ENCODE measurements around the gene INHBE.
A peak's percentile ranks its signal among the peaks of the same experiment; 100 is the strongest.
"Not testable (repeated sequence)": the region's sequence is repeated elsewhere in the genome, so short reads cannot be mapped to it uniquely, and the experiment has no call there.

The INHBE gene

DNA sequence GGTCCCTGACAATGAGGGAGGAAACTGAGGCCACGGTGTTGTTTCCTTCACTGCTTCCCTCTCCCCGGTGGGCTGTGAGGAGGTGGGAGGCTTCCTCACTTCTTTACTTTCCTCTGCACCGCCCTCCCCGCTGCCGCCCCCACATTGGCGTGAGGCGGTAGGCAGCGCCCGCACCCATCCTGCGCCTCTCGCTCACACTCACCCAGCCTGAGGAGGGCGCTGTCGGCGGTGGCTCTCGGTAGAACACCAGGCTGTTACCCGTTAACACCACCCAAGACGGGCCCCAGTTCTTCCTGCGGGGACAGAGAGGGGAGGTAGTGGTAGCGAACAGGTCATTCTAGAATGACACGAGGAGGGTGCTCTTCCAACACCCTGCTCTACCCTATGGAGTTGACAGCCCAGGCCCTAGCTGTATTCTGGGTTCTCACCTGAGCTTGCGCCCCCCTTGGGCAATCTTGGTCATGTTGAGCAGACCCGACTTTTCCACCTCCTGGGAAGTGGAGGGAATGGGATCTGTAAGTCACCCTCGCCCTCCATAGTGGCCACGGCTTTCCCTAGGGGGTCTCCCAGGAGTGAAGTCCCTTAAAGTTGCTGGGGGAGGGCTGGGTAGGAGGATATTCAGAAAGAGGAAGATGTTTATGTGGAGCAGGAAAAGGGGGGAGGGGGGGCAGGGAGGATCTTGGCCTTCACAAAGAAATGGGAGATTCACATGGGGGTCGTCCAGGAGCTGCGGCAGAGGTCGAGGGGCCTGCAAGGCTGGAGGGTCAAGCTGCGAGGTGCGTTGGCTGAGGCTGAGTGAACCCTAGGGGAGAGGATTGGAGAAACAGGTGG lies 21.3 kb downstream of the INHBE start:
- no peak for DNase-seq (ENCODE audit: low spot score)

DNA sequence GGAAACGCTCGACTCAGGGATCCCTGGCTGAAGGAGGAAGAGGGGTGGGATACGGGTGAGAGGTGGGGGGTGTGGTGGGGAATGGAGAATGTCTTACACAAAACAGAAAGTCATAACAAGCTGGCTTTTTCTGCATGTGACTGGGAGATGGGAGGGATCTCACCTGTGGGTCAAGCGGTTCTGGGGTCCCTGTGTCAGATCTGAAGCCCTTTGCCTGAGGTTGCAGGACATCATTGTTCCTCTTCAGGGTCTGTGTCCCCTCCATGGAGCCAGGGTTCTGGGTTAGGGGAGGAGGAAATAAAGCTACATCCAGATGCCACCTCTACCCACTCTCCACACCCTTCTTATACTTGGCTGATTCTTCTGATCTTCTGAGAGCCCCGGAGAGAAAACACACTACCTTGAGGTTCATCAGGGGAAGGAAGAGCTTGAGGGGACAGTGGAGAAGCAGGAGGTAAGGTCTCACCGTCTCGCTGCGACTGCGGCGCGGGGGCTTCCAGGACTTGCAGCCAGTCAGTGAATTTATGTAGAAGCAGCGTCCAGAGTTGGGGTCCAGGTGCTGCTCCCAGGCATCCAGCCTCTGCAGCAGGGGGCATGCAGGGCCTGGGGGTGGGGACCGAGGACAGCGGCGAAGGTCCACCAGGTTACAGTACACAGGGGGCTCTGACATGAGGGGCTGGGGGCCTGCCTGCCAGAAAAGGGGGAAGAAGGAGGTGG lies 22.0 kb downstream of the INHBE start:
- no peak for DNase-seq (ENCODE audit: low spot score)

DNA sequence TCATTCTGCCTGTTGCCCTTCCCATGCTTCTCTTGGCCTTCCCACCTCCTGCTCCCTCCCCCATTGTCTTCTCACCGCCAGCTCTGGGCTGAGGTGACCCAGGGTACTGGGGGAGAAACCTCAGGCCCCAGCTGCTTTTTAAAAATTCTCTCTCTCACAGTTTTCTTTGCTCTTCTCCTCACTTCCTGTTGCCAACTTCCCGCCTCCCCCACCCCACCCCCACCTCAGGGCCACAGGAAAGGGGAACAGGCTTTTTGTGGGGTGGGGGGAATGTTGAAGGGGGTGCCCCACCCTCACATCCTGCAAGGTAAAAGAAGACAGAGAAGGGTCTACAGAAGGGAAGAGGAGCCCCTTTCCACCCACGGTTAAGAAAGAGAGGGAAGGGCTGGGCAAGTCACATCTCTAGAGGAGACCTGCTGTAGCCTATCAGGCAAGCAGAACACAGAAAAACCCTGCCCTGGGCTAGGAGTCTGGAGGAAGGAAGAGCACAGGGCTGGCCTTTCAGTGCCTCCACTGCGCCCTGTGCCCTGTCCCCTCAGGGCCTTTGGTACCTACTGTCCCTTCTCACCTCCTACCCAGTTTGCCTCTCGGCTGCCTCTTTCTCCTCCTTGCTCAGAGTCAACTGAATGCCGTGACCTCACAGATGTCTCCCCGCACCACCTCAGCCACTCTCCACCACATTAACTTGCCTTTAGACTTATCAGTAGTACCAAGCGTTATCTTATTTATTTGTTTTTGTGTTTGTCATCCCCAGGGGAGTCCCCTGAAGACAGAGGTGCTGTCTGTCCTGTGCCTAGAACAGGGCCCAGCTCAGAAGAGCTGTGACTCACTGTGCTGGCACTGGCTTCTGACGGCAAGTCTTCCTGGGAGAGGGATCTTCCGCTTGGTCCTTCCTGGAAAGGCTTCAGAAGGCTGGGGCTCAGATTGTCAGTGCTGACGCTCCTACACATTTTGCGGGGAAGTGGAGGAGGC lies 22.9 kb downstream of the INHBE start:
- no peak for DNase-seq (ENCODE audit: low spot score)

DNA sequence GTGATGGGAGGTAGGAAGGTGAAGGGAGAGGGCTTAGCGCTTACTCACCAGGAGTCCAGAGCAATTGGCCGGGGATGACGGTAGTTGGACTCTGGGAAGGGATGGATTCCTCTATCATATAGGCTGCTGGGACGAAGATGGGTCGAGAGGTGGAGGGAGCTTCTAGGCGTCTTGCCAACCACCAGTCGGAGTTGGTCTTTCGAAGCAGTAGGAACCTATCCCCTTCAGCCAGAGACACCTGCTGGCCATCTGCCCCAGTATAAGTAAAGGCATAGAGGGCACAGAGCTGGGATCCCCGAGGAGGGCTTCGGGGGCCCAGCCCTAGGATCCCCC lies 23.9 kb downstream of the INHBE start:
- DNase-seq (ENCODE audit: low spot score), result no peak

DNA sequence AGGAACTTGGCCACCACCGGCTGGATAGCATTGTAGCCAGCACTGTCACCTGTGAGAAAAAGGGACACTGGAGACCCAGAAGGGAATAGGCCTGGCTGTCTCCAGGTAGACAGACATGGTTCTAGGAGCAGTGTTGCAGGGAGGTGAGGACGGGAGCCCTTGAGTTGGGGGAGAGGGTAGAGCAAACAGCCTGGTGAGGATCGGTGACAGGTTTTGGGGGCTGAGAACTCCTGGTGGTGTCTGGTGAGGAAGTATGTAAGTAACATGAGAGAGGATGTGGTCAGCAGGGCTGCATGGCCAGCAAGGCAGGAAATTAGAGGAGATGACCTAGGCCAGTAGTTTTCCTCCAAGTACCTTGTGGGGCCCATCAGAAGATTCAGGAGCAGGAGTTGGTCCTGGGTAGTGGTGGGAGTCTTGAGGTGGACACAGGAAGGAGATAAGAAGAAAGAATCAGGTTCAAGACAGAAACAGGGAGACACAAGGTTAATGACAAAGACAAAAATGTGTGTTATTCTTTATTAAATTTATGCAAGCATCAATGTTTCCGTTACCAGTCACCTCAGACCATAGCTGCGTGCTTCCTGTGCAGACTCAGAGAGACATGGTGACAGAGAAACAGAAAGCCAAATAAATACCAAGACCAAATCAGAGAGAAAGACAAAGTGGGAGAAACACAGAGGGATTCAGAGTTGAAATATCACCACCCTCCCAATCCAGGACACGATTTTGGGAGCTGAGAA lies 24.4 kb downstream of the INHBE start, which contains the start of gene ARHGAP9:
ARHGAP9 (minus strand) TSS at position 491 of the 740 bp plus-strand sequence; CDS start at position 31, 460 bp downstream.
- DNase-seq (ENCODE audit: low spot score), result no peak

DNA sequence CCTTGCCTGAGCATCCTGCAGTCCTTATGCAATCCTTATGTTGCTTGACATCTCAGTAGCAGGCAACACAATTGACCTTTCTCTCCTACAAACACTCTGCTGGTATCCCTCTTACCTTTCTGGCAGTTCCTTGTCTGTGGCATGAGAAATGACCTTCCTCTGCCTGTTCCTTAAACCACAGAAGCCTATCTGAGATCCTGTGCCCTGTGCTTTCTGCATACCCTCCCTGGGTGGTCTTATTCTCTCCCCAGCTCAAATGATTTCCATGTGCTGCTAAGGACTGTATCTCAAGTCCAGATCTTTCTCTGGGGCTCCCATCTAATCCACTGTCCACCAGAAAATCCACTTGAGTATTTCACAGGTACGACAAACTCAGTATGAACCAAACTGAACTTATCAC lies 26.6 kb downstream of the INHBE start:
- DNase-seq (ENCODE audit: low spot score), result no peak

DNA sequence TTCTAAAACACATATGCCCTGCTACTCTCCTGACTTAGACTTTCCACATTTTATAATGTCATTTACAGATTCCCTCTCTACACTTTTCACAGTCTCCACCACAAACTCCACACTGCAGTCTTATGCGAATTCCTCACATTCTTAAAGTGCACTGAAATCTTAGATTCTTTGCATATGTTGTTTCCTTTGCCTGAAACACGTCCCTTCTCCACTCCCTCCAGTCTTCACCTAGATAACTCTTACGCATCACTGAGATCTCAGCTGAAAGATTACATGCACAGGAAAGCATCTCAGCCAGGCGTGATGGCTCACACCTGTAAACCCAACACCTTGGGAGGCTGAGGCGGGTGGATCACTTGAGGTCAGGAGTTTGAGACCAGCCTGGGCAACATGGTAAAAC lies 28.4 kb downstream of the INHBE start:
- peak; percentile 60 for DNase-seq (ENCODE audit: low spot score)

DNA sequence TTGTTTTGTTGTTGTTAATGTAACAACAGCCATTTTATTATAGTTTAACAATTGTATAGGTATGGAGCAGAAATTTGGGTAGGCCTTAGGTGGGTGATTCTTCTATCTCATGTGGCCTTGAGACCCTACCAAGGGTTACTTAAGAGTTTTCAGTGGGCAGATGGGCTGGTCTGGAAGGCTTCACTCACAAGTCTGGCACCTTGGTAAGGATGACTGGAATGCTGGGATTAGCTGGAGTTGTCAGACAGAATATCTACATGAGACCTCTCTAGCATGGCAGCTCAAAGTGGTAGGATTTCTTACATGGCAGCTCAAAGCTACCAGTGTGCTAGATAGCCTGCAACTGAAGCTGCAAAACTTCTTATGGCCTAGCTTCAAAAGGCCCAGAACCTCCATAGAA lies 30.6 kb downstream of the INHBE start:
- no peak for DNase-seq (ENCODE audit: low spot score)

DNA sequence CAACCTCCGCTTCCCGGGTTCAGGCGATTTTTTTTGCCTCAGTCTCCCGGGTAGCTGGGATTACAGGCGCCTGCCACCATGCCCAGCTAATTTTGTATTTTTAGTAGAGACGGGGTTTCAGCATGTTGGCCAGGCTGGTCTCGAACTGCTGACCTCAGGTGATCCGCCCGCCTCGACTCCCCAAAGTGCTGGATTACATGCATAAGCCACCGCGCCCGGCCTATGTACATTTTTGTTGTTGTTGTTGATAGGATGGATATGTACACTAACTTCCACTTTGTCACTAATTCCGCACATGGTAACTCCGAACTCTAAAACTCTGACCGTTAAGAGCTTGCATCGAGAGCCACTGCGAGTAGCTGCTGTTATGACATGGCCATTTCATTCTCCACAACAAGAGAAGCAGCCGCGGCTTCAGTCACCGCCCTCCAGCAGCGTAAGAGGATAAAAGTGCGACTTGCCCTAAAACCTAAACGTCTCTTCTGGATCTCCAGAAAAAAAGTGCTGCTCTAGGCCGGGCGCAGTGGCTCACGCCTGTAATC lies 32.0 kb downstream of the INHBE start:
- no peak for DNase-seq (ENCODE audit: low spot score)

DNA sequence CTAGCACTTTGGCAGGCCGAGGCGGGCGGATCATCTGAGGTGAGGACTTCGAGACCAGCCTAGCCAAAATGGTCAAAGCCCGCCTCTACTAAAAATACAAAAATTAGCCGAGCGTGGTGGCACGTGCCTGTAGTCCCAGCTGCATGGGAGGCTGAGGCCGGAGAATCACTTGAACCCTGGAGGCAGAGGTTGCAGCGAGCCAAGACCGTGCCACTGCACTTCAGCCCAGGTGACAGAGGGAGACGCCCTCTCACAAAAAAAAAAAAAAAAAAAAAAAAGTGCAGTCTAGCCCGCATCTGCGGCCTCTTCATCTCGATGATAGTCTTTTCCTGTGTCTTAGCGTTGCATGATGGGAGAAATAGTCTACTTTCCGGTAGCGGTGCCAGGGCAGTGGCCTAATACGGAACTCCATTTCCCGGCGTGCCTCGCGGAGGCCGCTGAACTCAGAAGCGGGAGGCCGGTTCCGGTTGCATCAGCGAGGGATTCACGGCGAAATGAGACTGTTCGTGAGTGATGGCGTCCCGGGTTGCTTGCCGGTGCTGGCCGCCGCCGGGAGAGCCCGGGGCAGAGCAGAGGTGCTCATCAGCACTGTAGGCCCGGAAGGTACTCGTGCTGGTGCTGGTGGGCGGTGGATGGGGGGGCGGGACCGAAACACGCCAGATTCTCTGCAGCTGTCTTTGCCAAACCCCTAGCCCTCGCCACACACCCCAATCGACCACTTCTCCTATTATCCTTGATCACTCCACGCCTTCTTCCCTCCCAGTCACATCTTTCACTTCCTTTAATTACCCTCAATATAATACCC lies 32.7 kb downstream of the INHBE start, which contains the start of gene MARS1:
MARS1 (plus strand) TSS at position 472 of the 805 bp plus-strand sequence; CDS start at position 495, 23 bp downstream.
- DNase-seq (ENCODE audit: low spot score), result peak; percentile 90

DNA sequence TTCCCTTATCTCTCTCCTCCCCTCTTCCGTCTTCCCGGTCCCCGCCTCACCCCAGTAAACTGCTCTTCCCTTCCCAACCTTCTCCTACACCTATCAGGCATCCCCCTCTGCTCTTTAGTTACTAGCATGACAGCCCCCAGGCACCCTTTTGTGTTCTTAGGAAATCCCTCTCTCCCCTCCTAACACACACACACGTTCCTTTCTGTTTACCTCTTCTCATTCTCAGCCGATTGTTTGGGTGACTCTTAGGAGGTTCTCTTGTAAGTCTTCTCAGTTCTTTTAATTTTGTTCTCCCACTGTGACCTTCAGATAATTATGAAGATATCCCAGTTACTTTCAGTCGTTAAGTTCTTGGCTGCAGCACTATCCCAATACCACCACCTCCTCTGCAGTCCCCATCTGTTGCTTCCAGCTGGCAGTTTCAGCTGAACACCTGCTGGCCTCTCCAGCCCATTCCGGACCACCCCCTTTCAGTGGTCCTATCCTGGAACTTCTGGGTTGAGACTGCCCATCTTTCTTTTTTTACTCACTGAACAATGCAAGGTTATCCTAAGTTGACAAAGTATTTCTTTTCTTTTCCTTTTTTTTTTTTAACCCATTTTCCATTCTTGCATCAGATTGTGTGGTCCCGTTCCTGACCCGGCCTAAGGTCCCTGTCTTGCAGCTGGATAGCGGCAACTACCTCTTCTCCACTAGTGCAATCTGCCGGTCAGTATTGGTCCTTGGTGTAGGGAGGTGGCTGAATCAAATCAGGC lies 33.5 kb downstream of the INHBE start:
- DNase-seq (ENCODE audit: low spot score), result no peak

DNA sequence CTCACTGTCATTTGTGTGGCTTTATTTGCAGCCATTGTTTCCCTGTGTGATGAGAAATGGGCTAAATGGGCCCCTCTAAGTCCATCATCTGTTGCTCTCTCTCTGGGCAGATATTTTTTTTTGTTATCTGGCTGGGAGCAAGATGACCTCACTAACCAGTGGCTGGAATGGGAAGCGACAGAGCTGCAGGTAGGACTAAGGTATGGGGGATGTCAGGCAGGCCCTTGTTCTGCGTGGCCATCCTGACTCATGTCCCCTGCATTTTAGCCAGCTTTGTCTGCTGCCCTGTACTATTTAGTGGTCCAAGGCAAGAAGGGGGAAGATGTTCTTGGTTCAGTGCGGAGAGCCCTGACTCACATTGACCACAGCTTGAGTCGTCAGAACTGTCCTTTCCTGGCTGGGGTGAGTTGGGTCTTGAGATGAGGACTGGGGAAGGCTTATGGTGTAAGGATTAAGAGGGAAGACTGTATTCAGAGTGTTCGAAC lies 34.1 kb downstream of the INHBE start:
- DNase-seq (ENCODE audit: low spot score), result no peak

DNA sequence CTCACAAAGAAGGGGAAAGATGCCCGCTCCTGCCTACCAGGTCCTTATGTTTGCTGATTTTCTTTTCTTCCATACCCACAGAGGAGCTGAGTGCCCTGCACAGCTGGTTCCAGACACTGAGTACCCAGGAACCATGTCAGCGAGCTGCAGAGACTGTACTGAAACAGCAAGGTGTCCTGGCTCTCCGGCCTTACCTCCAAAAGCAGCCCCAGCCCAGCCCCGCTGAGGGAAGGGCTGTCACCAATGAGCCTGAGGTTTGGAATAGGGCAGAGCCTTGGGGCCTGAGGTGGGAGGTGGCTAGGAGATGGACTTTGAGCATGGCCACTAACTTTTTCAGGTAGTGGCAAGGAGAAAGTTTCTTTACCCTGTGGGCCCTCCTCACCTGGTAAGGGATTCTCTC lies 35.0 kb downstream of the INHBE start:
- no peak for DNase-seq (ENCODE audit: low spot score)

DNA sequence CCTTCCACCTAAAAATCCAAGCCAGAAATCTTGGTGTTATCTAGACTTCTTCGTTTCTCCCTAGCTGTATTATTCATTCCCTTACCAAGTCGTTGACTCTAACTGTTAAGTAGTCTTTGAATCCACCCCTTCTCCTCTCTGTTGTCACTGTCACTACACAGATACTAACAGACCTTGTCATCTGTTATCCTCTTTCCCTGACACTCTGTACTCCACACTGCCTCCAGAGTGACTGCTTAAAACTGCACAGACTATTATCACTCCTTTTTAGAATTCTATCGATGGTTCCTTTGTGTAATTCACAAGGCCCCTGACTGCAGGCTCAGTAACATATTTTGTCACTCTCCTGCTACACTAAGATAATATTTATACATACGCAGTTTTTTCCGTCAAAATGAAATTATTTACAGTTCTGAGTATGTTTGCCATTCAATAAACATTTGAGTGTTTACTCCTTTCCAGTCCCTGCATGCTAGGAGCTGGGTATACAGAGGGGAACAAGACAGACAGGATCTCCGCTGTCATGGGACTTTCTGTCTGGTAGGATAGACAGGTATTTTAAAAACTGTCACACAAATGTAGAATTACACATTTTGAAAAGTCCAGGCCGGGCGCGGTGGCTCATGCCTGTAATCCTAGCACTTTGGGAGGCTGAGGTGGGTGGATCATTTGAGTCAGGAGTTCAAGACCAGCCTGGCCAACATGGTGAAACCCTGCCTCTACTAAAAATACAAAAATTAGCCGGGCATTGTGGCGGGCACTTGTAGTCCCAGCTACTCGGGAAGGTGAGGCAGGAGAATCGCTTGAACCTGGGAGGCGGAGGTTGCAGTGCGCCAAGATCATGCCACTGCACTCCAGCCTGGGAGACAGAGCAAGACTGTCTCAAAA lies 36.5 kb downstream of the INHBE start:
- no peak for DNase-seq (ENCODE audit: low spot score)

DNA sequence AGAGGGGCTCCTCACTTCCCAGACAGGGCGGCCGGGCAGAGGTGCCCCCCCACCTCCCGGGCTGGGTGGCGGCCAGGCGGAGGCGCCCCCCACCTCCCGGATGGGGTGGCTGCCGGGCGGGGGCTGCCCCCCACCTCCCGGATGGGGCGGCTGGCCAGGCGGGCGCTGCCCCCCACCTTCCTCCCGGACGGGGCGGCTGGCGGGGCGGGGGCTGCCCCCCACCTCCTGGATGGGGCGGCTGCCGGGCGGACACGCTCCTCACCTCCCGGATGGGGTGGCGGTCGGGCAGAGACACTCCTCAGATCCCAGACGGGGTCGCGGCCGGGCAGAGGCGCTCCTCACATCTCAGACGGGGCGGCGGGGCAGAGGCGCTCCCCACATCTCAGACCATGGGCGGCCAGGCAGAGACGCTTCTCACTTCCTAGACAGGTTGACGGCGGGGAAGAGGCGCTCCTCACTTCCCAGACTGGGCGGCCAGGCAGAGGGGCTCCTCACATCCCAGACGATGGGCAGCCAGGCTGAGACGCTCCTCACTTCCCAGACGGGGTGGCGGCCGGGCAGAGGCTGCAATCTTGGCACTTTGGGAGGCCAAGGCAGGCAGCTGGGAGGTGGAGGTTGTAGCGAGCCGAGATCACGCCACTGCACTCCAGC lies 40.1 kb downstream of the INHBE start:
- DNase-seq (ENCODE audit: low spot score), result not testable (repeated sequence)

DNA sequence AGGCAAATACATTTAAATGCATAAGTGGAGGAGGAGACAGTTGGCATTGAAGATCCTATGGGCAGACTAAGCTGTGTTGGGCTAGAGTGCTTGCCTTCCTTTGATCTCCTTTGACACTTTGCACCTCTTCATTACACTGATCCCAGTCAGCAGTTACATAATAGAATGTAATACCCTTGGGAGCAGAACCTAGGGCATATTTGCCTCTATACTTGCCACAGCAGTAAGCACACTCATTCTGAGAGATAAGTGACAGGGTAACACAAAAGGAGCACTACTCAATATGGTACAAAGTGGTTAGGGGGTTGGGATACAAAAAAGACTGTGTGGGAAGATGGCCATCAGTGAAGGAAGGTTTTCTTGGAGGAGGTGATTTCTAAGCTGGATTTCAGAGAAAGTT lies 41.7 kb downstream of the INHBE start:
- no peak for DNase-seq (ENCODE audit: low spot score)

DNA sequence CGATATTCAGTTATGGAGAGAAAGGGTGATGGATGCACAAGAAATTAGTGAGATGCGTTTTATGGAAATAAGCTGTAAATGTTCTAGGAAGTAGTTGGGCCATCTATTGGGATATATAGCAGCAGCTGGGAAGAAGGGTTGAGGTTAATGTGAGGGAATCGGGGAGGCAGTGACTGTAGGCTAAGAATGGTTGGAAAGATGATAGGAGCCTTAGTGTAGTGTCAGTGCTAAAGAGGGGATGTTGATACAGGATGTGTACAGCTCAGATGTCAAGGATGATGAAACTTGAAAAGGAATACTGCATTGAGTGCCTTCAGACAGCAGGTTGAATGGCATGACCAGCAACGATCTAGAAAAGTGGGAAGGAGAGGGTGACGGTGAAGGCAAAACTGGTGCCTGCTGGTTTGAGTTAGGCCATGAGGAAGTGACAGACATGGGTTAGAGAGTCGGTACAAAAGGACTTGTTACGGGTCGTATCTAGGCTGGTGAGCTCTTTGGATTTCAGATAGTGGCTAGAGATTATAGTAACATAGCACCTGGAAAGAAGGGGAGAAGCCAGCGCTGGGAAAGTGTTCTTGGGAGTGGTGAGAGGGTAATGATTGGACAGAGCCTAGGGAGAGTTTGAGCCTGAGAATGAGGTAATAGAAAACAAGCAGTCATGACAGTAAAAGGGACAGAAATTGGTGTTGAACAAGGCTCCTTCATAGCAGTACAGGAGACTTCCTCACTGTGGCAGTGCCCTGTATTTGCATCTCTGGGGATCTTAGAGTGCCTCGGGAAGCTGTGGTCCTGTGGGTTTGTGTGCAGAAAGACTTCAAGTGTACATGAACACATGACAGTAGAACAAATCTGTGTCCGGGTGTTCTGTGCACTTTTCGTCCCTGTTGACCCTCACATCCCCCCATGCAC lies 42.4 kb downstream of the INHBE start:
- no peak for DNase-seq (ENCODE audit: low spot score)
